SU-DHL-6 (cell line): ENCODE results near the gene RIN3.

Experiments
- EZH2phosphoT487 ChIP-seq: fragments of 200-600 bp; sonication (generic), shearing (Covaris generic); conservative IDR thresholded peaks from 2 replicates; pipeline ENCODE4 v1.6.1; 2018; ENCODE audit warnings: mild to moderate bottlenecking, antibody characterized with exemption, low read length, moderate library complexity, mixed read lengths
- TF ChIP-seq, protein P1 (sequence below): fragments of 200-600 bp; sonication (generic); IDR thresholded peaks from one replicate; pipeline ENCODE4 v1.5.1; 2017; ENCODE audit warnings: antibody characterized with exemption, mild to moderate bottlenecking, low read length, moderate library complexity; ENCODE audit not compliant: insufficient read depth, poor library complexity, severe bottlenecking

DNA sequence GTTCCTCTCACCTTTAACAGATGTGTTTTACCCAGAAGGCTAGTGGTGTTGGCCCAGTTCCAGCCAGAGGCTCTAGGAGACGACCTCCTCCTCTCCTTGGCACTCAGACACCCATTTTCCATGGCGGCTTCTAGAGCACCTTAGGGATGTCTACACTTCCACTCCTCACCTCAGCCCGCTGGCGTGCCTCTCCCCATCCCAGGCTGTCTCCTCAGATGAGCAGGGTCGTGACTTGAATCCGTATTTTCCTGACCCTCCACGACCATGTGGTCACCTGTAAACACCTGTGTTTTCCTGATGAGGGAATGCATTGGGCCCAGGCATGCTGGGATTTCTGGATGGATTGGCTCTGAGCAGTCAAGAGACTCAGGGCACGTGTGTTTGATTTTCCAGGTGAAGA, 21.8 kb upstream of the RIN3 start:
- no peak for TF ChIP-seq EZH2phosphoT487
- TF ChIP-seq, protein P1, sequence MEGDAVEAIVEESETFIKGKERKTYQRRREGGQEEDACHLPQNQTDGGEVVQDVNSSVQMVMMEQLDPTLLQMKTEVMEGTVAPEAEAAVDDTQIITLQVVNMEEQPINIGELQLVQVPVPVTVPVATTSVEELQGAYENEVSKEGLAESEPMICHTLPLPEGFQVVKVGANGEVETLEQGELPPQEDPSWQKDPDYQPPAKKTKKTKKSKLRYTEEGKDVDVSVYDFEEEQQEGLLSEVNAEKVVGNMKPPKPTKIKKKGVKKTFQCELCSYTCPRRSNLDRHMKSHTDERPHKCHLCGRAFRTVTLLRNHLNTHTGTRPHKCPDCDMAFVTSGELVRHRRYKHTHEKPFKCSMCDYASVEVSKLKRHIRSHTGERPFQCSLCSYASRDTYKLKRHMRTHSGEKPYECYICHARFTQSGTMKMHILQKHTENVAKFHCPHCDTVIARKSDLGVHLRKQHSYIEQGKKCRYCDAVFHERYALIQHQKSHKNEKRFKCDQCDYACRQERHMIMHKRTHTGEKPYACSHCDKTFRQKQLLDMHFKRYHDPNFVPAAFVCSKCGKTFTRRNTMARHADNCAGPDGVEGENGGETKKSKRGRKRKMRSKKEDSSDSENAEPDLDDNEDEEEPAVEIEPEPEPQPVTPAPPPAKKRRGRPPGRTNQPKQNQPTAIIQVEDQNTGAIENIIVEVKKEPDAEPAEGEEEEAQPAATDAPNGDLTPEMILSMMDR: no peak
